Measurements from ENCODE around the gene HRH1. TPM values are rescaled to one million over a fixed set of nuclear protein-coding genes. Genes with fewer than 3 reads are reported as not detected.
"Not testable (repeated sequence)": the region's sequence is repeated elsewhere in the genome, so short reads cannot be mapped to it uniquely, and the experiment has no call there.

HRH1 gene
- total and polyA plus RNA-seq, 11 donors: 0.40 to 4.3 (median 1.3) TPM

GRCh38 chr3:11128682-11129632 is 25.3 kb upstream of the HRH1 start:
- Histone ChIP-seq H3K4me1 (no peaks in the 10 kb centered on the region), H3K27me3 (no peaks in the 10 kb centered on the region), H3K27ac (no peak overlapping the region), H3K36me3 (no peaks in the 10 kb centered on the region), H3K9me3 (peaks cover 0 to 1% (median 0%) of the 10 kb centered on the region in 12 donors), H3K4me3 (no peak overlapping the region)
- ATAC-seq (no peak), DNase-seq (no peak)
- intact Hi-C loops (cut with DNase I): no loop called here
- WGBS, 4 donors: 85 to 86% (median 86%) methylated on average over 8 of the region's 8 CpGs
- TF ChIP-seq CTCF (IDR thresholded peaks at IDR 0.05): no peak
- no peak for TF ChIP-seq POLR2A (IDR thresholded peaks at IDR 0.05)

- no peaks in the 10 kb centered on the region for H3K36me3 ChIP-seq
- intact Hi-C loops (cut with DNase I): no loop called here
- no peaks in the 10 kb centered on the region for H3K9me3 ChIP-seq
- DNase-seq: no peak
- H3K27me3 ChIP-seq: no peaks in the 10 kb centered on the region
- 87 to 93% (median 89%) methylated on average over 7 of the region's 7 CpGs for WGBS, 4 donors
- no peak overlapping the region for H3K27ac ChIP-seq
- H3K4me1 ChIP-seq: no peaks in the 10 kb centered on the region
- no peak for TF ChIP-seq CTCF (IDR thresholded peaks at IDR 0.05)
- ATAC-seq: no peak
- H3K4me3 ChIP-seq: no peak overlapping the region
Measured at GRCh38 chr3:11130385-11130784, 23.9 kb upstream of the HRH1 start.

DNA sequence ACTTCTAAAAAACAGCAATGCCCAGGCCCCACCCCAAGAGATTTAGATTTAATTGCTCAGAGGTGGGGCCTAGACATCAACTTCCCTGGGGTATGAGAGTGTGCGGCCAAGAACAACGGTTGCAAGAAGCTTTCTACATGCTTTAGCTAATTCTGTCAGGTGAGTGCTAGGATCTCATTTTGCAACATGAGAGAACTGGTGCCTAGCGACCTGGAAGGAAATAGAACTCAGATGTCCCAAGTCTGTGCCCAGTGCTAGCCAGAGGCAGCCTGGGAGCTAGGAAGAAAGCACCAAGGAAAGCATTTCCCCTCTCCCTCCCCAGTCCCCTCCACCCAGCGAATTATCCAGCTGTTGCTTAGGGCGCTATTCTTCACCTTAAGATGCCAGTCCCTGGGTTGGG is 22.9 kb upstream of the HRH1 start:
- DNase-seq (no peak), ATAC-seq (no peak)
- H3K27ac ChIP-seq: no peak overlapping the region
- 61 to 79% (median 70%) methylated on average over 5 of the region's 5 CpGs for WGBS, 4 donors
- TF ChIP-seq CTCF (IDR thresholded peaks at IDR 0.05) (no peak), POLR2A (IDR thresholded peaks at IDR 0.05) (no peak)
- H3K27me3 ChIP-seq: no peaks in the 10 kb centered on the region
- peaks cover 0 to 3% (median 0%) of the 10 kb centered on the region in 12 donors for H3K4me1 ChIP-seq
- intact Hi-C loops (cut with DNase I): no loop called here
- H3K9me3 ChIP-seq: no peaks in the 10 kb centered on the region
- no peaks in the 10 kb centered on the region for H3K36me3 ChIP-seq
- no peak overlapping the region for H3K4me3 ChIP-seq

- DNase-seq; H3K4me1 ChIP-seq; H3K36me3 ChIP-seq; intact Hi-C loops (cut with DNase I); ATAC-seq; H3K27ac ChIP-seq; H3K9me3 ChIP-seq; H3K4me3 ChIP-seq; H3K27me3 ChIP-seq: not testable (repeated sequence)
- WGBS, 4 donors: 81 to 92% (median 86%) methylated on average over 7 of the region's 7 CpGs
Measured at GRCh38 chr3:11131886-11132285, 22.4 kb upstream of the HRH1 start.

All from heart left ventricle (tissue), 16 donors.